H9 (cell line): ENCODE results near the gene TTC28. TPM values are rescaled to one million over a fixed set of nuclear protein-coding genes. Genes with fewer than 3 reads are reported as not detected.

ENCODE experiments used
- DNase-seq: peaks from one replicate; pipeline ENCODE4 v3.0.0-alpha.2; 2017
- H2AFZ ChIP-seq: one replicate; pipeline ENCODE4 v1.6.1; 2013; ENCODE audit warnings: mild to moderate bottlenecking, low read length, control low read depth, moderate library complexity
- H2AK5ac ChIP-seq: 2 replicates; pipeline ENCODE4 v1.6.1; 2013; ENCODE audit warnings: low read length, control low read depth, mixed read lengths; ENCODE audit not compliant: insufficient read length
- H2BK120ac ChIP-seq: one replicate; pipeline ENCODE4 v1.6.1; 2013; ENCODE audit warnings: low read depth, mild to moderate bottlenecking, low read length, control low read depth, inconsistent platforms; ENCODE audit not compliant: poor library complexity, severe bottlenecking
- H2BK12ac ChIP-seq: 2 replicates; pipeline ENCODE4 v1.6.1; 2013; ENCODE audit warnings: low read length, control low read depth, mixed read lengths, low read depth; ENCODE audit not compliant: insufficient read length
- H2BK15ac ChIP-seq: 2 replicates; pipeline ENCODE4 v1.6.1; 2013; ENCODE audit warnings: low read depth, low read length, control low read depth
- H2BK20ac ChIP-seq: one replicate; pipeline ENCODE4 v1.6.1; 2013; ENCODE audit warnings: low read depth, mild to moderate bottlenecking, low read length, control low read depth, inconsistent platforms; ENCODE audit not compliant: poor library complexity, severe bottlenecking
- H2BK5ac ChIP-seq: 2 replicates; pipeline ENCODE4 v1.6.1; 2013; ENCODE audit warnings: low read length, control low read depth, mixed read lengths; ENCODE audit not compliant: insufficient read length
- H3K14ac ChIP-seq: 2 replicates; pipeline ENCODE4 v1.6.1; 2013; ENCODE audit warnings: low read length, control low read depth; ENCODE audit not compliant: insufficient read depth
- H3K18ac ChIP-seq: 2 replicates; pipeline ENCODE4 v1.6.1; 2013; ENCODE audit warnings: low read depth, mild to moderate bottlenecking, mixed read lengths, low read length, control low read depth; ENCODE audit not compliant: insufficient read length
- H3K23ac ChIP-seq: 2 replicates; pipeline ENCODE4 v1.6.1; 2013; ENCODE audit warnings: low read length, control low read depth, mixed read lengths, low read depth; ENCODE audit not compliant: insufficient read length
- H3K23me2 ChIP-seq: 2 replicates; pipeline ENCODE4 v1.6.1; 2013; ENCODE audit warnings: low read depth, mild to moderate bottlenecking, mixed read lengths, low read length, control low read depth; ENCODE audit not compliant: insufficient read length, poor library complexity, severe bottlenecking
- H3K27ac ChIP-seq: 2 replicates; pipeline ENCODE4 v1.5.1; 2013; ENCODE audit warnings: low read length, control low read depth, mixed read lengths, low read depth; ENCODE audit not compliant: insufficient read length
- H3K27me3 ChIP-seq: 2 replicates; pipeline ENCODE4 v1.6.1; 2013; ENCODE audit warnings: low read length, control low read depth, inconsistent platforms; ENCODE audit not compliant: insufficient read depth
- H3K4ac ChIP-seq: 2 replicates; pipeline ENCODE4 v1.6.1; 2013; ENCODE audit warnings: low read depth, mild to moderate bottlenecking, control low read depth, inconsistent platforms, low read length, moderate library complexity
- H3K4me1 ChIP-seq: 2 replicates; pipeline ENCODE4 v1.6.1; 2013; ENCODE audit warnings: low read length, control low read depth, inconsistent platforms; ENCODE audit not compliant: insufficient read depth
- H3K4me2 ChIP-seq: 2 replicates; pipeline ENCODE4 v1.6.1; 2013; ENCODE audit warnings: low read length, control low read depth, mixed read lengths; ENCODE audit not compliant: insufficient read length, insufficient read depth
- H3K56ac ChIP-seq: 2 replicates; pipeline ENCODE4 v1.6.1; 2013; ENCODE audit warnings: low read depth, mild to moderate bottlenecking, mixed read lengths, low read length, control low read depth; ENCODE audit not compliant: insufficient read length
- H3K79me1 ChIP-seq: 2 replicates; pipeline ENCODE4 v1.6.1; 2013; ENCODE audit warnings: low read depth, mild to moderate bottlenecking, moderate library complexity, low read length, control low read depth, inconsistent platforms; ENCODE audit not compliant: insufficient read depth, poor library complexity, severe bottlenecking
- H3K79me2 ChIP-seq: 2 replicates; pipeline ENCODE4 v1.6.1; 2013; ENCODE audit warnings: low read length, control low read depth, inconsistent platforms; ENCODE audit not compliant: insufficient read depth
- H3K9ac ChIP-seq: 2 replicates; pipeline ENCODE4 v1.6.1; 2013; ENCODE audit warnings: low read length, control low read depth, mixed read lengths; ENCODE audit not compliant: insufficient read length; ENCODE audit errors: extremely low read depth
- H3K9me3 ChIP-seq: one replicate; pipeline ENCODE4 v1.6.1; 2013; ENCODE audit warnings: low read depth, low read length, inconsistent platforms; ENCODE audit not compliant: control insufficient read depth
- H3T11ph ChIP-seq: one replicate; pipeline ENCODE4 v1.6.1; 2013; ENCODE audit warnings: mild to moderate bottlenecking, low read length, control low read depth, inconsistent platforms
- H4K20me1 ChIP-seq: one replicate; pipeline ENCODE4 v1.6.1; 2013; ENCODE audit not compliant: control insufficient read depth, insufficient read length, insufficient read depth
- H4K5ac ChIP-seq: 2 replicates; pipeline ENCODE4 v1.6.1; 2013; ENCODE audit warnings: low read depth, mild to moderate bottlenecking, mixed read lengths, low read length, control low read depth; ENCODE audit not compliant: insufficient read length
- H4K8ac ChIP-seq: replicated peaks from 2 replicates; pipeline ENCODE4 v1.6.1; 2013; ENCODE audit warnings: low read length, control low read depth, mixed read lengths, low read depth; ENCODE audit not compliant: insufficient read length
- H4K91ac ChIP-seq: 2 replicates; pipeline ENCODE4 v1.6.1; 2013; ENCODE audit warnings: low read depth, mild to moderate bottlenecking, moderate library complexity, mixed read lengths, low read length, control low read depth; ENCODE audit not compliant: insufficient read length
- H3K27ac Mint-ChIP-seq, 3 experiments: 2 replicates in 2 of 3; 3 replicates in 1 of 3; pipeline ENCODE4 v1.8.0; 2020 to 2021; ENCODE audit warnings: mixed read lengths in 3 of 3, mild to moderate bottlenecking in 1 of 3, moderate library complexity in 1 of 3
- H3K27me3 Mint-ChIP-seq: 2 replicates; pipeline ENCODE4 v1.8.0; 2021; ENCODE audit warnings: low read depth, mild to moderate bottlenecking, moderate library complexity, mixed read lengths
- H3K36me3 Mint-ChIP-seq, 3 experiments: 2 replicates in 2 of 3; 3 replicates in 1 of 3; pipeline ENCODE4 v1.8.0; 2020 to 2021; ENCODE audit warnings: low read depth in 3 of 3, mixed read lengths in 3 of 3; ENCODE audit not compliant: insufficient read depth in 1 of 3
- H3K4me1 Mint-ChIP-seq, 2 experiments: 2 replicates each; pipeline ENCODE4 v1.8.0; 2020; ENCODE audit warnings: mixed read lengths in 2 of 2
- H3K4me3 Mint-ChIP-seq, 2 experiments: 2 replicates in 1 of 2; 3 replicates in 1 of 2; pipeline ENCODE4 v1.8.0; 2020 to 2021; ENCODE audit warnings: mild to moderate bottlenecking in 2 of 2, mixed read lengths in 2 of 2, moderate library complexity in 1 of 2
- H3K9me3 Mint-ChIP-seq, 2 experiments: 2 replicates in 1 of 2; 3 replicates in 1 of 2; pipeline ENCODE4 v1.8.0; 2020; ENCODE audit warnings: mild to moderate bottlenecking in 2 of 2, mixed read lengths in 2 of 2, moderate library complexity in 1 of 2
- CTCF ChIP-seq: fragments of 200-600 bp; sonication (generic); conservative IDR thresholded peaks from 3 replicates; pipeline ENCODE4 v1.8.0; 2021; ENCODE audit warnings: antibody characterized with exemption, mild to moderate bottlenecking
- WGBS: extraction: QIAGEN DNeasy Blood & Tissue Kit; methylation state at CpG from one replicate; pipeline ENCODE4 v1.1.7; 2013; ENCODE audit warnings: missing lambda C conversion rate, low lambda C conversion rate, mixed read lengths; ENCODE audit not compliant: insufficient read length; ENCODE audit errors: extremely low coverage; 5-methylcytosine and 5-hydroxymethylcytosine counted together
- total RNA-seq: library from RNA; stranded (reverse); gene quantifications from 2 replicates; pipeline ENCODE4 v1.2.1, GENCODE V29; 2021

The TTC28 gene
- total RNA-seq, 1 experiment from 2014 or later: 13.6 TPM

GRCh38 chr22:28017859-28018258 is 661.8 kb downstream of the TTC28 start:
- Histone ChIP-seq H3K4ac (no peak overlapping the region), H4K20me1 (no peaks in the 10 kb centered on the region), H3K23me2 (no peaks in the 10 kb centered on the region), H3T11ph (no peak overlapping the region), H3K79me2 (no peaks in the 10 kb centered on the region), H3K23ac (no peak overlapping the region), H3K27me3 (no peaks in the 10 kb centered on the region), H2BK5ac (no peak overlapping the region), H3K79me1 (no peaks in the 10 kb centered on the region), H3K27ac (no peak overlapping the region), H3K56ac (no peak overlapping the region), H2AK5ac (no peak overlapping the region), H3K14ac (no peak overlapping the region; the same call in 1 of the 2 replicates), H3K9me3 (no peaks in the 10 kb centered on the region), H2BK15ac (no peak overlapping the region), H3K4me2 (no peak overlapping the region), H2BK120ac (no peak overlapping the region), H3K4me1 (no peaks in the 10 kb centered on the region), H4K5ac (no peak overlapping the region), H4K8ac (no peak overlapping the region), H2AFZ (no peak overlapping the region), H4K91ac (no peak overlapping the region), H2BK12ac (no peak overlapping the region), H3K9ac (no peak overlapping the region), H2BK20ac (no peak overlapping the region), H3K18ac (no peak overlapping the region)
- no peak for DNase-seq
- no CpG with 5 or more reads among the region's 4 CpGs for WGBS
- Mint-ChIP-seq H3K4me1 (peaks cover 10 to 25% of the 10 kb centered on the region in 2 experiments), H3K36me3 (no peaks in the 10 kb centered on the region; a peak in 1 of 7 replicates), H3K4me3 (no peak overlapping the region; a peak in 1 of 5 replicates), H3K27me3 (peaks cover 1% of the 10 kb centered on the region), H3K27ac (peak overlapping the region; percentile 61 to 88 (median 64); a peak in 3 of 7 replicates), H3K9me3 (no peaks in the 10 kb centered on the region)
- TF ChIP-seq CTCF: no peak
